Measurements from ENCODE around the gene VIPR2.

Gene VIPR2

DNA sequence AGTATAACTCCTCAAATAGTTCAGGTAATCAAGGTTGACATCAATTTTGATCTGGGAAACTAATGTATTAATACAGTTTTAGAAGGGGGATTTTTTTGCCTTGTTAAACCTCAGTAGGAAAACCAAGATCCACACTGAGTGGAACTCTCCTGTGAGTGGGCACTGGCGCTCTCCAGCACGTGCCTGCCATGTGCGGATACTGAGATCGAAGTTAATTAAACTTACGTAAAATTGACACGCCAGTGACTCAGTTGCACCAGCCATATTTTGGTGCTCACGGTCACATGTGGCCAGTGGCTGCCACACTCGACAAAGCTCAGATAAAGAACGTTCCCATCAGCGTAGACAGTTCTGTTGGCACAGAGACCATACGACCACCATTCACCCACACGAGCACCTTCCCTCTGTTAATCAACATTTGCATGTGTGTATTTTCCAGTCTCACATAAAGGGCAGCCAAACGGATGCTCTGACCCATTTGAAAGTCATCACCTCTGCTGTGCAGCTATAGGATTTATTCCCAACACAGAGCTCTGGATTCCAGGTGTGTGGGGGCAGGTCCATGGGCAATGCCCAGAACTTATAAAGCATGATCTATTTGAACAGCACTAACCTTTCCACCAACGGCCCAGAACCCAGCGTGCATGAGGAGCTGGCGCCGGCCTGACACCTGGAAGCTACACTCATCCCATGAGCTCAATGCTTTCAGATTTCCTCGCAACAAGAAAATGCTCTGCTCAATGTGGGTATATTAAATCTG, 77.7 kb downstream of the VIPR2 start:
- FAIRE-seq = no peak
- DNase-seq (ENCODE audit: insufficient read length, low spot score) = no peak
- no peak for TF ChIP-seq POLR2A (IDR thresholded peaks at IDR 0.05; ENCODE audit: low read depth, low read length)

DNA sequence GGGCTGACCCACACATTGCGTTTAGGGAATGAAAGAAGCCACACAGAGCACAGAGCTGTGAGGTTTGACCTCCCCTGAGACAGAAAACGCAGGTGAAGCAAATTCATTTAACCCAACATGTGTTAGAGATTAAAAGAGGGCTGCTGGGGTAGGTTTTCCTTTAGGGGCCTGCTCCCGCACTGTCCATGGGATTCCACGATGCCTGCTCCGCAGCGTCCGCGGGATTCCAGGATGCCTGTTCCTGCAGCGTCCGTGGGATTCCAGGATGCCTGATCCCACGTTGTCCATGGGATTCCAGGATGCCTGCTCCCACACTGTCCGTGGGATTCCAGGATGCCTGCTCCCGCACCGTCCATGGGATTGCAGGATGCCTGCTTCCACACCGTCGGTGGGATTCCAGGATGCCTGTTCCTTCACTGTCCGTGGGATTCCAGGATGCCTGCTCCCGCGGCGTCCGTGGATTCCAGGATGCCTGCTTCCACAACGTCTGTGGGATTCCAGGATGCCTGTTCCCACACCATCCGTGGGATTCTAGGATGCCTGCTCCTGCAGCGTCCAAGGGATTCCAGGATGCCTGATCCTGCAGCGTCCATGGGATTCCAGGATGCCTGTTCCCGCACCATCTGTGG, 78.7 kb downstream of the VIPR2 start:
- FAIRE-seq = no peak
- no peak for DNase-seq (ENCODE audit: insufficient read length, low spot score)
- no peak for TF ChIP-seq POLR2A (IDR thresholded peaks at IDR 0.05; ENCODE audit: low read depth, low read length)

DNA sequence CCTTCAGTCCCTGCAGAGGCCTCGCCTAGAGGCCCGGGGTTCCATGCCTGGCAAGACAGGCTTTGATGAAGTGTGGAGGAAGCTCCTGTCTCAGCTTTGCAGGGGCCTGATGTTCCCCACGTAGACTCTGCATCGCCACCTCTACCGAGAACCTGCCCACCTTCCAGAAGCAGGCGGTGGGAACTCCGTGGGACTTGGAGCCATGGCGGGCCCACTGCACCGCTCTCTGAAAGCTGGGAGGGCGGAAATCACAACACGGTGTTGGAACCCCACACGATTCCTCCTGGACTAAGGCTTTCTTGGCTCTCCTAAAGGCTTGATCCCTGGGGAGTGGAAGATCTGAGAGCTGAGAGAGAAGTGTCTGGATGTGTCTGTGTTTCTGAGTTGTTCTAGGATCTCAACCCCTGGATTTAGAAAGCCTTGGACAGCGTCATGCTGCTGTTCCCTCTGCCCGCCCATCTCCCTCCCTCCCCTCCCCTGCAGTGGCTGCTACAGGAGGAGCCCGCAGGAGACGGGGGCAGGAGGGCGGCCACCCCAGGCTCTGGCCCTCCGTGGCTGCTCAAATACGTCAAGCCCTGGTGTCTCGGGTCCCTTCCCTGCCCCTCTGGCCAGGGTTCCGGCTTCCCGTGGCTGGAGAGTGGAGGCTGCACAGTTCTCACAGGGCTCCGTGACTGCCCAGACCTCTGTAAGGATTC, 79.7 kb downstream of the VIPR2 start:
- no peak for FAIRE-seq
- DNase-seq (ENCODE audit: insufficient read length, low spot score) = no peak
- TF ChIP-seq POLR2A (IDR thresholded peaks at IDR 0.05; ENCODE audit: low read depth, low read length) = no peak

DNA sequence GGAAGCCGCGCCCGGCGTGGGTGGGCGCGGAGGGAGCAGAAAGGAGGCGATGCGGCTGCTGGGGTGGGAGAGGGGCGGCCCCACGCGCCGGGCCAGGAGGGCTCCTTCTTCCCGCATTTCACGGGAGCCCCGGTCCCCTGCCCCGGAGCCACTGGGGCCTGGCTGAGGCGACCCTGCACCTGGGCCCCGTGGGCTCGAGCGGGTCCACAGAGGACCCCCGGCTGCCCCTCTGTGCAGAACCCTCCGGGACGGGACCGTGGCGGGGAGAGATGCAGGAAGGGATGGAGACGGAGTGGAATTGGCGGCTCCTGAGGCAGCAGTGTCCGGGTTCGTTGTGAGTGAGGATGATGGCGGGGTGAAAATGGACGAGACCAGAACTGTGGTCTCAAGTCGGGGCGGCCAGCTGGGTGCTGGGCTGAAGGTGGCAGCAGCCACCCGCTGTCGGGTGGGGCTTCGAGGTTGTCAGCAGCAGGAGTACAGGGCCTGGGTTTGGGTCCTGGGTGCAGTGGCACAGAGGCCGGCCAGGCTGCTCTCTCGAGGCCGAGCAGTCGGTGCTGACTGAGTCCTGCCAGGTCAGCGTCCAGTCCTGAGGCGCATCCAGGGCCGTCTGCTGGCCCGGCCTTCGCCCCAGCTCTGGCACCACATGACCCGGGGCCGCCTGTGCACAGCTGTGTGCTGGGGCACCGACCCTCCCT, 80.4 kb downstream of the VIPR2 start:
- no peak for TF ChIP-seq POLR2A (IDR thresholded peaks at IDR 0.05; ENCODE audit: low read depth, low read length)
- DNase-seq (ENCODE audit: insufficient read length, low spot score) (no peak), FAIRE-seq (no peak)

DNA sequence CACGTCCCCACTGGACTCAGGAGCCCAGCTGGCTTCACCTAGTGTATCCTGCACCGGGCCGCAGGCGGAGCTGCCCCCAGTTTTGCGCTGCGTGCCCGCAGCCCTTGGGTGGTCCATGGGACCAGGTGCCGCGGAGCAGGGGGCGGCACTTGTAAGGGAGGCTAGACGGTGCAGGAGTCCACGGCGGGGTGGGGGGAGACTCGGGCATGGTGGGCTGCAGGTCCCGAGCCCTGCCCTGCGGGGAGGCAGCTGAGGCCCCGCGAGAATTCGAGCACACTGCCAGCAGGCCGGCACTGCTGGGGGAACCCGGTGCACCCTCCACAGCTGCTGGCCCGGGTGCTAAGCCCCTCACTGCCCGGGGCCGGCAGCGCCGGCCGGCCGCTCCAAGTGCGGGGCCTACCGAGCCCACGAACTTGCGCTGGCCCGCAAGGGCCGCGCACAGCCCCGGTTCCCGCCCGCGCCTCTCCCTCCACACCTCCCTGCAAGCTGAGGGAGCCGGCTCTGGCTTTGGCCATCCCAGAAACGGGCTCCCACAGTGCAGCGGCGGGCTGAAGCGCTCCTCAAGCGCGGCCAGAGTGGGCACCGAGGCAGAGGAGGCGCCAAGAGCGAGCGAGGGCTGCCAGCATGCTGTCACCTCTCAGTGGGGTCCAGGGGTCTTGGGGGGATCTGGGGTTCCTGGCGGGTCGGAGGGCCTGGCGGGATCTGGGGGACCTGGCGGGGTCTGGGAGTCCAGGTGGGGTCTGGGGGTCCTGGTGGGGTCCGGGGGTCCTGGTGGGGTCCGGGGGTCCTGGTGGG, 81.4 kb downstream of the VIPR2 start:
- FAIRE-seq (no peak), DNase-seq (ENCODE audit: insufficient read length, low spot score) (no peak)
- no peak for TF ChIP-seq POLR2A (IDR thresholded peaks at IDR 0.05; ENCODE audit: low read depth, low read length)

DNA sequence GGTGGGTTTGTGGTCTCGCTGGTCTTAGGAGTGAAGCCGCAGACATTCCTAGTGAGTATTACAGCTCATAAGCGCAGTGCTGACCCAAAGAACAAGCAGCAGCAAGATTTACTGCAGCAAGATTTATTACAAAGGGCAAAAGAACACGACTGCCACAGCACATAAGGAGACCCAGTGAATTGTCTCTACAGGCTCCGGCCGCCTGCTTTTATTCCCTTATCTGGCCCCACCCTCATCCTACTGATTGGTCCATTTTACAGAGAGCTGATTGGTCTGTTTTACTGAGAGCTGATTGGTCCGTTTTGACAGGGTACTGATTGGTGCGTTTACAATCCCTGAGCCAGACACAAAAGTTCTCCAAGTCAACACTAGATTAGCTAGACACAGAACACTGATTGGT, 82.1 kb downstream of the VIPR2 start:
- TF ChIP-seq POLR2A (IDR thresholded peaks at IDR 0.05; ENCODE audit: low read depth, low read length) = no peak
- no peak for DNase-seq (ENCODE audit: insufficient read length, low spot score)
- FAIRE-seq = no peak

DNA sequence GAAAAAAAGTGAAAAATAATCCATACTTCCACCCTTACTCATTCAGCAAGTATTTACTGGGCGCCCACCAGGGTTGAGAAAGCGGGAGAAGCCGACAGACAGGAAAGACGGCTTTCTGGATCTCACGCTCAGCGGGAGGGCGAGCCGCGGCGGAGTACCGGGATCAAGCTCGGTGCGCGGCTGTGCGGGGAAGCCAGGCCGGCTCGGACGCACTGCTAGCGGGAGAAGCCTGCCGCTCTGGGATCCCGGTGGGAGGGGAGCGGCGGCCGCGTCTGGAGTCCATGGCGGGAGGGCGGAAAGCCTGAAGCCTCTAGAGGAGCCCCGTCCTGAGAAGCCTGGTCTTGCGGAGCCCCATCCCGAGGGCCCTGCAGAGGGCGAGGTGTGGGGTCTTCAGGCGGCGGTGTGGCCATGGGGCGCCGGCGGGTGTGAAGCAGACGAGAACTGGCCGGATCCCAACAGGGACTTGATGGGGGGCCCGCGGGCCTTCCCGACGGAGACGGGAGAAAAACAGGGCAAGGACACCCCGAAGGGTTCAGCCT, 82.9 kb downstream of the VIPR2 start:
- TF ChIP-seq POLR2A (IDR thresholded peaks at IDR 0.05; ENCODE audit: low read depth, low read length) = no peak
- FAIRE-seq = no peak
- no peak for DNase-seq (ENCODE audit: insufficient read length, low spot score)

DNA sequence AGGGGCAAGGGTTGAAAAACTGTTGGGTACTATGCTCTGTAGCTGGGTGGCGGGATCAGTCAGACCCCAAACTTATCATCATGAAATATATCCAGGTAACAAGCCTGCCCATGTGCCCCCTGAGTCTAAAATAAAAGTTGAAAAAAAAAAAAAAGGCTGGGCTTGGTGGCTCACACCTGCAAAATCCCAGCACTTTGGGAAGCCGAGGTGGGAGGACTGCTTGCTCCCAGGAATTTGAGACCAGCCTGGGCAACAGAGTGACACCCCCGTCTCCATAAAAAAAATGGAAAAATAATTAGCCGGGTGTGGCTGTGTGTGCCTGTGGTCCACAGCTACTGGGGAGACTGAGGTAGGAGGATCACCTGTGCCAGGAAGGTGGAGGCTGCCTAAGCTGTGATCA, 83.5 kb downstream of the VIPR2 start:
- DNase-seq (ENCODE audit: insufficient read length, low spot score) = no peak
- no peak for FAIRE-seq
- TF ChIP-seq POLR2A (IDR thresholded peaks at IDR 0.05; ENCODE audit: low read depth, low read length) = no peak

DNA sequence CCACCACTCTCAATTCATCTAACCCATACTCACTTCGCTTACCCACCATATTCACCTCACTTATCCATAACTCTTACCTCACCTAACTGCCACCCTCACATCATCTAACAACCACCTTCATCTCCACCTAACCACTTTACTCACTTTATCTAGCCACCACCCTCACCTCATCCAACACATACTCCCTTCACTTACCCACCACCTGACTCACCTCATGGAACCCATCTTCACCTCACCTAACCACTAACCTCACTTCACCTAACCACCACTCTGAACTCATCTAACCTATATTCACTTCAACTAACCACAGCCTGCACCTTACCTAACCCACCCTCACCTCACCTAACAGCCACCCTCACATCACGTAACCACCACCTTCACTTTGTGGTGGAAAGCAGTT, 84.2 kb downstream of the VIPR2 start:
- FAIRE-seq (no peak), DNase-seq (ENCODE audit: insufficient read length, low spot score) (no peak)
- no peak for TF ChIP-seq POLR2A (IDR thresholded peaks at IDR 0.05; ENCODE audit: low read depth, low read length)

DNA sequence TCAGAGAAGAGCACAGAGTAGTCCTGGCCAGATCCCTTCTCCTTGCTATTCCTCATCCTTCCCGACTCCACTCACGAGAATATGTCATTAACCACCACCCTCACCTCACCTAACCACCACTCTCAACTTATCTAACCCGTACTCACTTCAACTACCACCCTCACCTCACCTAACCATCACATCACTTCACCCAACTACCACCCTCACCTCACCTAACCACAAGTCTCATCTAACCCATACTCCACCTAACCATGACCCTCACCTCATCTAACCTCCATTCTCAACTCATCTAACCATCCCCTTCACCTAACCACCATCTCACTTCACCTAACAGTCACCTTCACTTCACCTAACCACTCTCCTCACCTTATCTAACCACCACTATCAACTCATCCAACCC, 85.0 kb downstream of the VIPR2 start:
- no peak for TF ChIP-seq POLR2A (IDR thresholded peaks at IDR 0.05; ENCODE audit: low read depth, low read length)
- no peak for DNase-seq (ENCODE audit: insufficient read length, low spot score)
- no peak for FAIRE-seq

DNA sequence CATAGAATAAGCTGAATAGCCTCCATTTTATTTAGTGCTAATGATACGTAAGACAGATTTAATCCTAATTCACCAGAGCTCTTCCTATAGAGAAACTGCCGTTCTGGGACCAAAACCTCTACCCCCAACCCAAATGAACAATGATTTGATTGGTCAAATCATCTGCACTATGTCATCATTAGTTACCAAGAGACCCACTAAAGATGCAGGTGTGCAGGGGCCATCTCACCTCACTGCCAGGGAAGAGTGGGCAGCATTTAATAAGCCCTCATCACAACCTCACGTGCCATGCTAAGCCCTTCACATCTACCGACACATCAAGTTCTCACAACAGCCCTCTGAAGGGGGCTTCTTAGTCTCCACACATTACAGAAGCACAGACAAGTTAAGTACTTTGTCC, 87.0 kb downstream of the VIPR2 start:
- DNase-seq (ENCODE audit: insufficient read length, low spot score) (no peak), FAIRE-seq (no peak)
- TF ChIP-seq POLR2A (IDR thresholded peaks at IDR 0.05; ENCODE audit: low read depth, low read length) = no peak

DNA sequence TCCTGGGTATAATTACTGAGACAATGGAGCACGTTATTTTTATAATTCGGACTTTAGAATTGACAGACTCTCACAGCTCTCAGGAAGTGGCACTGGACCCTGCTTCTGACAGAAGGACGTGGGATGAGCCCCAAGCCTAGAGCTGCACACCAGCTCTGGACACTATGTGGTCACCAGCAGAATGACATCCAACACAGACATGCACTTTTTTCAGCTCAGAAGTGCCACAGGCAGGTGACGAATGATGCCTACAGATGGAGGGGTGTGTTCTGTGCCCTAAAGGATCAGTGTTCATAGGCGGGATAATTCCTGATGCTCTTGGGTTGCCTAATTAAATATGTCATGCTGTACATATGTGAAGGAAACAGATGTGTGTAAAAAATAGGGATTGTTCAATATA, 87.9 kb downstream of the VIPR2 start:
- DNase-seq (ENCODE audit: insufficient read length, low spot score) = no peak
- FAIRE-seq = no peak
- TF ChIP-seq POLR2A (IDR thresholded peaks at IDR 0.05; ENCODE audit: low read depth, low read length) = no peak

DNA sequence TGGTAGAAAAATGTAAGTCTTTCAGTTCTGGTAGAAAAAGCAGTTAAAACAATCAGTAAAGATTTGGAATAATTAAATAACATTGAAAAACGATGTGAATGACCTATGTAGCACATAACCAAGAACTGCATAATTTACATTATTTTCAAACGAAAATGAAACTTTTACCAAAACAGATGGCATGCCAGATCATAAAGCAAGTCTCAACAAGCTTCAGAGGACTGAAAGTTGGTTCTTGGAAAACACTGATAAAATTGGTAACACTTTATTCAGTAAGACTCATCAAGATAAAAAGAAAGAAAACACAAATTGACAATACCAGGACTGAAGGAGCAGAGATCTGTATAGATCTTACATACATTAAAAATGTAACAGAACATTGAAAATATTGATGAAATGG, 92.8 kb downstream of the VIPR2 start:
- FAIRE-seq = no peak
- no peak for DNase-seq (ENCODE audit: insufficient read length, low spot score)
- TF ChIP-seq POLR2A (IDR thresholded peaks at IDR 0.05; ENCODE audit: low read depth, low read length) = no peak
